Measurements from ENCODE around the gene NEO1. TPM values are rescaled to one million over a fixed set of nuclear protein-coding genes. Genes with fewer than 3 reads are reported as not detected.

Gene NEO1
- total RNA-seq, 1 experiment from 2014 or later, result 41.8 TPM

- Histone ChIP-seq H2BK12ac (ENCODE audit: insufficient read length, low read depth, low read length) (no peak overlapping the region), H4K91ac (ENCODE audit: insufficient read length, low read depth, low read length) (no peak overlapping the region), H2AK5ac (ENCODE audit: insufficient read length, low read length) (no peak overlapping the region), H3K23me2 (ENCODE audit: insufficient read length, low read depth, low read length, poor library complexity, severe bottlenecking) (no peaks in the 10 kb centered on the region), H3K9me3 (ENCODE audit: control insufficient read depth, low read depth, low read length) (no peaks in the 10 kb centered on the region), H2BK120ac (ENCODE audit: low read depth, low read length, poor library complexity, severe bottlenecking) (no peak overlapping the region), H3T11ph (ENCODE audit: low read length) (no peak overlapping the region), H3K14ac (ENCODE audit: insufficient read depth, low read length) (no peak overlapping the region), H2AFZ (ENCODE audit: low read length) (no peak overlapping the region), H3K4me2 (ENCODE audit: insufficient read depth, insufficient read length, low read length) (no peak overlapping the region), H3K4ac (ENCODE audit: low read depth, low read length) (no peak overlapping the region), H4K5ac (ENCODE audit: insufficient read length, low read depth, low read length) (no peak overlapping the region), H3K56ac (ENCODE audit: insufficient read length, low read depth, low read length) (no peak overlapping the region), H3K9ac (ENCODE audit: extremely low read depth, insufficient read length, low read length) (no peak overlapping the region), H3K23ac (ENCODE audit: insufficient read length, low read depth, low read length) (no peak overlapping the region), H3K27ac (ENCODE audit: insufficient read length, low read depth, low read length) (no peak overlapping the region), H3K18ac (ENCODE audit: insufficient read length, low read depth, low read length) (no peak overlapping the region), H4K8ac (replicated peaks; ENCODE audit: insufficient read length, low read depth, low read length) (no peak overlapping the region), H3K4me1 (ENCODE audit: insufficient read depth, low read length) (no peaks in the 10 kb centered on the region), H3K27me3 (ENCODE audit: insufficient read depth, low read length) (no peaks in the 10 kb centered on the region), H2BK20ac (ENCODE audit: low read depth, low read length, poor library complexity, severe bottlenecking) (no peak overlapping the region), H2BK15ac (ENCODE audit: low read depth, low read length) (no peak overlapping the region), H3K79me1 (ENCODE audit: insufficient read depth, low read depth, low read length, poor library complexity, severe bottlenecking) (no peaks in the 10 kb centered on the region), H4K20me1 (ENCODE audit: control insufficient read depth, insufficient read depth, insufficient read length) (no peaks in the 10 kb centered on the region), H3K79me2 (ENCODE audit: insufficient read depth, low read length) (no peaks in the 10 kb centered on the region), H2BK5ac (ENCODE audit: insufficient read length, low read length) (no peak overlapping the region)
- no peaks in the 10 kb centered on the region for H3K9me3 Mint-ChIP-seq
- no CpG with 5 or more reads among the region's 6 CpGs for WGBS (ENCODE audit: extremely low coverage, insufficient read length, low lambda C conversion rate)
- peaks cover 0 to 3% of the 10 kb centered on the region in 2 experiments; a peak in 2 of 4 replicates for H3K4me1 Mint-ChIP-seq
- no peak overlapping the region for H3K4me3 Mint-ChIP-seq
- TF ChIP-seq CTCF (conservative IDR thresholded peaks at IDR 0.05), result no peak
- H3K27ac Mint-ChIP-seq, result peak overlapping the region in 2 of 3 experiments; percentile 40 to 43; a peak in 2 of 7 replicates
- no peaks in the 10 kb centered on the region for H3K27me3 Mint-ChIP-seq (ENCODE audit: low read depth)
- H3K36me3 Mint-ChIP-seq (ENCODE audit: insufficient read depth in 1 of 3, low read depth in 3 of 3), result peaks cover 0 to 12% (median 8%) of the 10 kb centered on the region in 3 experiments; a peak in 4 of 7 replicates
- no peak for DNase-seq
Measured at GRCh38 chr15:73119478-73119877, 67.2 kb downstream of the NEO1 start.

Measured in H9 (cell line).